Activated T-cell treated with anti-CD3 and anti-CD28 coated beads, Interleukin-2, amount 50 U/mL, for 24 hours (primary cell): Measurements from ENCODE around the gene JARID2.
"Not testable (repeated sequence)": the region's sequence is repeated elsewhere in the genome, so short reads cannot be mapped to it uniquely, and the experiment has no call there.

Experiments used
- DNase-seq: peaks from one replicate; pipeline ENCODE4 v3.0.0-alpha.2; 2020
- H3K27ac Mint-ChIP-seq: 2 replicates; pipeline ENCODE4 v1.8.0; 2020; ENCODE audit warnings: mild to moderate bottlenecking, mixed read lengths
- H3K27me3 Mint-ChIP-seq: 2 replicates; pipeline ENCODE4 v1.8.0; 2020; ENCODE audit warnings: mixed read lengths
- H3K36me3 Mint-ChIP-seq: 2 replicates; pipeline ENCODE4 v1.8.0; 2020; ENCODE audit warnings: low read depth, mixed read lengths
- H3K4me1 Mint-ChIP-seq: 2 replicates; pipeline ENCODE4 v1.8.0; 2020; ENCODE audit warnings: low read depth, mixed read lengths
- H3K4me3 Mint-ChIP-seq: 2 replicates; pipeline ENCODE4 v1.8.0; 2020; ENCODE audit warnings: mild to moderate bottlenecking, moderate library complexity, mixed read lengths
- H3K9me3 Mint-ChIP-seq: 2 replicates; pipeline ENCODE4 v1.8.0; 2020; ENCODE audit warnings: mixed read lengths

JARID2 gene

DNA sequence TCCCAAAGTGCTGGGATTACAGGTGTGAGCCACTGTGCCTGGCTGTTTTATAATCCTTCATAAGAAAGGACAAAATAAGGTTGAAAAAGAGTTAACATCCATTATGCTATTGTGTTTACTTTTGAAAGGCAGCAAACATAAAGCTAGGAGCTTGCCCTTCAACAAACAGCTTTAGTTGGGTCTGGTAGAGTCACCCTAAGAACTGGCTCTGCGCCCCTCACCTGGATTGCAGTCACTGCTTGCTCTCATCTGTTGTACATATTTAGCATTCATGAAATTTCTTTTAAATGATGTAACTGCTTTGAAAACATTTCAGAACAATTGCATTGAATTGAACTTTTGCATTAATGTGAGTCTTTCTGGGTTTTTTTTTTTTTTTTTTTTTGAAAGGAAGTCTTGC lies 38.9 kb downstream of the JARID2 start:
- H3K4me1 Mint-ChIP-seq: peaks cover 64% of the 10 kb centered on the region
- peaks cover 48% of the 10 kb centered on the region for H3K36me3 Mint-ChIP-seq
- H3K4me3 Mint-ChIP-seq: no peak overlapping the region
- no peak overlapping the region for H3K27ac Mint-ChIP-seq
- no peaks in the 10 kb centered on the region for H3K9me3 Mint-ChIP-seq
- no peak for DNase-seq
- no peaks in the 10 kb centered on the region for H3K27me3 Mint-ChIP-seq

DNA sequence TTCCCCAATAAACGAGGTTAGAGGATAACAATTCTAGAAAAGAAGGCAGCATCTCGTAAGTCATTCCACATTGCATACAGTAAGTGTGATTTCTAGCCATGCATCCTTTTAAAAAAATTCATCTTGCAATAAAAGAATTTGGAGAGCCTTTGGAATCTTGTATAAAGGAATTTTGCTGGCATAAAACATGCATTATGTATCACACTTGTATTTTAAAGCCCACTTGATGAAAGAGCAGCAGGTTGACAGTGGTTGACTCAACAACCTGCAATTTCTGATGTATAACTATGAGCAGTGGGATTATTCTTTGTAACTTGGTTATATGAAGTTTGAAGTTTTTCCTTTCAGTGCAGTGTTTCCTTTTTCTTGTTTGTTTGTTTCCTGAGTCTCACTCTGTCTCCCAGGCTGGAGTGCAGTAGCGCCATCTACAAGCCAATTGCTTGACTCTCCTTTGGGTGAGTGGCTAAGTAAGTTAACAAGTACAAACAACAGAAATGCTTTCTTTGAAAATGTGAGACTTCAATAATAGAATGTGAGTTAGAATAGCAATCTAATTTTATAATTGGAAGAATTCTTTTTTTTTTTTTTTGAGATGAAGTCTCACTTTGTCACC lies 39.9 kb downstream of the JARID2 start:
- no peaks in the 10 kb centered on the region for H3K27me3 Mint-ChIP-seq
- no peaks in the 10 kb centered on the region for H3K9me3 Mint-ChIP-seq
- peaks cover 49% of the 10 kb centered on the region for H3K36me3 Mint-ChIP-seq
- no peak overlapping the region for H3K4me3 Mint-ChIP-seq
- DNase-seq: no peak
- H3K27ac Mint-ChIP-seq: no peak overlapping the region
- peaks cover 62% of the 10 kb centered on the region for H3K4me1 Mint-ChIP-seq

DNA sequence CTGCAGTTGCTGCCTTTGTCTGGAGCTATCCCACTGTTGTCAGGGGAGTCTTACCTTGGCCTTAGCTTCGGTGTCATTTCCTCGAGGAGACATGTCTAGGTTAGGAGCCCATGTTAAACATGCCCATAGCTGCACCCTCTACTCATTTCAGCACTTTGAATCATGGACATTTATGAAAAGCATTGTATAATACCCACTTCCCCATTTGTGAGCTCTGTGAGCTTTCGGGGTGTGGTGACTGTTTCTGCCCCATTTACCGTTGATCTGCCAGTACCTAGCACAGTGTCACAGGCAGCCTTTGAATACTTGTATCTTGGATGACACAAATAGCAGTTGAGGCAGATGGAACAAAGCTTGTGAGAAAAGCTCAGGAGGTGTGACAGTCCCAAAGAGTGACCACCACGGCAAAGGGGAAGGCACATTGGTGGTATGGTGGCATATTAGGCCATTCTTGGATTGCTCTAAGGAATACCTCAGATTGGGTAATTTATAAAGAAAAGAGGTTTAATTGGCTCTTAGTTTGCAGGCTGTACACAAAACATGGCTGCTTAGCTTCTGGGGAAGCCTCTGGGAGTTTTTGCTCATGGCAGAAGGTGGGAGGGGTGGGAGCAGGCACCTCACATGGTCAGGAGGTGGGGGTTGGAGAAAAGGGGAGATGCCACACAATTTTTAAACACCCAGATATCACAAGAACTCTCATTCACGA lies 42.0 kb downstream of the JARID2 start:
- peak overlapping the region; percentile 79 for H3K27ac Mint-ChIP-seq
- H3K4me3 Mint-ChIP-seq: no peak overlapping the region
- H3K9me3 Mint-ChIP-seq: no peaks in the 10 kb centered on the region
- peaks cover 64% of the 10 kb centered on the region for H3K4me1 Mint-ChIP-seq
- peaks cover 60% of the 10 kb centered on the region for H3K36me3 Mint-ChIP-seq
- H3K27me3 Mint-ChIP-seq: no peaks in the 10 kb centered on the region
- no peak for DNase-seq

DNA sequence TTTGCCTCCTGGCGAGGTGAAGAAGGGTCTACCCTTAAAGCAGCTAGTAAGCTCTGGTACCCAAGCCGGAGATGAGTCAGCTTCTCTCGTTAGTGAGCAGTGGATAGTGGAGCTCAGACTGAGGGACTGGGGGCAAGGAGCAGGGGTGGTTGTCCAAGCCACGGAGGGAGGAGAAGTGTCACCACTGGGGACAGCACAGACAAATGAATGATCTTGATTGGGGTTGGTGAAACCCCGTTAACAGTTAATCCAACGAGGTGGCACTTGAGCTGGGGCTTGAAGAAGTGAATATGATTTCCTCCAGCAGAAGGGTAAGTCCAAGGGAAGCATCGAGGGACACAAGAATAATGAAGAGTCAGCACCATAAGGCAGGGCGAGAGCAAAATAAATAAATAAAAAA lies 43.0 kb downstream of the JARID2 start:
- DNase-seq: no peak
- Mint-ChIP-seq H3K36me3 (peaks cover 69% of the 10 kb centered on the region), H3K4me3 (no peak overlapping the region), H3K27ac (peak overlapping the region; percentile 79), H3K9me3 (no peaks in the 10 kb centered on the region), H3K27me3 (no peaks in the 10 kb centered on the region), H3K4me1 (peaks cover 73% of the 10 kb centered on the region)

DNA sequence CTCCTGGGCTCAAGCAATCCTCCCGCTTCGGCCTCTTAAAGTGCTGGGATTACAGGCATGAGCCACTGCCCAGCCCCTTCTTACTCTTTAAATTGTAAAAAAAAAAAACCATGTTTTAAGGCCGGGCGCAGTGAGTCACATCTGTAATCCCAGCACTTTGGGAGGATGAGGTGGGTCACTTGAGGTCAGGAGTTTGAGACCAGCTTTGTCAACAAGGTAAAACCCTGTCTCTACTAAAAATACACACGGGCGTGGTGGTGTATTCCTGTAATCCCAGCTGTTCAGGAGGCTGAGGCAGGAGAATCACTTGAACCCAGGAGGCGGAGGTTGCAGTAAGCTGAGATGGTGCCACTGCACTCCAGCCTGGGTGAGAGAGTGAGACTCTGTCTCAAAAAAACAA lies 43.6 kb downstream of the JARID2 start:
- peaks cover 74% of the 10 kb centered on the region for H3K4me1 Mint-ChIP-seq
- H3K9me3 Mint-ChIP-seq, H3K27me3 Mint-ChIP-seq, H3K4me3 Mint-ChIP-seq, DNase-seq: not testable (repeated sequence)
- H3K36me3 Mint-ChIP-seq: peaks cover 71% of the 10 kb centered on the region
- peak overlapping the region; percentile 22 for H3K27ac Mint-ChIP-seq

DNA sequence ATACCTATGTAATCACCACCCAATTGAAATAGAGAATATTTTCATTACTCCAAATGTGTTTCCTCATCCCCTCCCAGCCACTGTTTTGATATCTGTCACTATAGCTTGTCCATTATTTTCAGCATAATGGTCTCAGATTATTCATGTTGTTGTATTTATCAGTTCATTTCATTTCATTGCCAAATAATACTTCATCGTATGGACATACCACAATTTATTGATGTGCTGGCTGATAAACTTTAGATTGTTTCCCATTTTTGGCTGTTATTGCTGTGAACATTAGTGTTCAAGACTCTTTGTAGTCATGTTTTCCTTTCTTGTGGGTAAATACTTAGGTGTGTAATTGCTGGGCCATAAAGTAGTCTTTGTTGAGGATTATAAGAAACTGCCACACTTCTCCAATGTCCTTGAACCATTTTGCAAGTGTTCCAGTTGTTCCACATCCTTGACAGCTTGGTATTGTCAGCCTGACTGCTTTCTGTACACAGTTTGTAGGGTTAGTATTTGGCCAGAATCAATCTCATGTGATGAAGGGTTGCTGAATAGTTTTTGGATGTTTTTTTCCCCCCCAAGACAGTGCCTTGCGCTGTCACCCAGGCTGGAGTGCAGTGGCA lies 44.3 kb downstream of the JARID2 start:
- H3K27me3 Mint-ChIP-seq: no peaks in the 10 kb centered on the region
- peaks cover 72% of the 10 kb centered on the region for H3K36me3 Mint-ChIP-seq
- H3K4me3 Mint-ChIP-seq: no peak overlapping the region
- no peaks in the 10 kb centered on the region for H3K9me3 Mint-ChIP-seq
- H3K27ac Mint-ChIP-seq: peak overlapping the region; percentile 22
- H3K4me1 Mint-ChIP-seq: peaks cover 75% of the 10 kb centered on the region
- no peak for DNase-seq

DNA sequence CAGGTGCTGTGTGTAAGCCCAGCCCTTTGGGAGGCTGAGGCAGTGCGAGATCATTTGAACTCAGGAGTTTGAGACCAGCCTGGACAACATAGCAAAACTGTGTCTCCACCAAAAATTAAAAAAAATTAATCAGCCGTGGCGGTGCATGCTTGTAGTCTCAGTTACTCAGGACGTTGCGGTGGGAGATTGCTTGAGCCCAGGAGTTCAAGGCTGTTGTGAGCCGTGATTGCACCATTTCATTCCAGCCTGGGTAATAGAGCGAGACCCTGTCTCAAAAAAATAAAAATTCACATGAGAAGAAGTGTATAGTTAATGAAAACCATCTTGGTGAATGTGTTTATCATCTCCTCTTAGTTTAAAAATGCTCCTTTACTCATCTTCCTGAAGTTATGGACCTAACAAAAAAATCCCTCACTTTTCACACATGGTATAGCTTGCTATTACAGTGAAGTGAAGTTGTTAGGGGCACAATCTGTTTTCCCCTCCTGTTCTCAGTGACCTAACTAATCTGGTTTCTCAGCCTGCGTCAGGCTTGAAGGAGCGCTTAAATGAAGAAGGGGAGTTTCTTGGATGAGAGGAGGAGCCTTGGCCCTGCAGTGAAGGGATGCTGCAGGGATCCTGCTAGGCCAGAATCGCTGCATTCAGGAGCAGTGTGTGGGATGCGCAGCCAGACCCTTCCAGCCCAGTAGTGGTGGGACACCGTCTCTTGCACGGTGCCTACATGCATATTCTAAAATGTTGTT lies 45.3 kb downstream of the JARID2 start:
- Mint-ChIP-seq H3K27ac (peak overlapping the region; percentile 50), H3K27me3 (no peaks in the 10 kb centered on the region), H3K36me3 (peaks cover 70% of the 10 kb centered on the region), H3K4me3 (no peak overlapping the region), H3K9me3 (no peaks in the 10 kb centered on the region), H3K4me1 (peaks cover 77% of the 10 kb centered on the region)
- DNase-seq: no peak

DNA sequence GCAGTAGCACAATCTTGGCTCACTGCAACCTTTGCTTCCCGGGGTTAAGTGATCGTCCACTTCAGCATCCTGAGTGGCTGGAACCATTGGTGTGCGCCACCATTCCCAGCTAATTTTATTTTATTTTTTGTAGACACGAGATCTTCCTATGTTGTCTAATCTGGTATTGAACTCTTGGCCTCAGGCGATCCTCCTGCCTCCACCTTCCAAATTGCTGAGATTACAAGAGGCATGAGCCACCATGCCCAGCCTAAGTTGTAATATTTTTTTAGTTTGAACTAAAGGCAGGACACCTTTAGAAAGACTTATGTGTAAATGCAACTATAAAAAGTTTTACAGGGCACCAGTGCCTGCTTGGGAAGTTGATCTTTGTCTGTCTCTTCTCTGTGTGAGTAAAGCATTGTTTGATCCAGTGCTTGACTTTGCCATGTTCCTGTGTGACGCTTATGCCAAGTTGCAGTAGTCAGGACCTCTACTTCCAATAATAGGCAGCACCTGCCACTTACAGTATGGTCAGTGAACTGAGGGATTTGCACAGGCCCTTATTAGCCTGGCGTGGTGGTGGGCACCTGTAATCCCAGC lies 46.9 kb downstream of the JARID2 start:
- no peak for DNase-seq
- H3K27me3 Mint-ChIP-seq: no peaks in the 10 kb centered on the region
- peaks cover 66% of the 10 kb centered on the region for H3K36me3 Mint-ChIP-seq
- H3K9me3 Mint-ChIP-seq: no peaks in the 10 kb centered on the region
- H3K4me3 Mint-ChIP-seq: no peak overlapping the region
- H3K27ac Mint-ChIP-seq: no peak overlapping the region
- peaks cover 86% of the 10 kb centered on the region for H3K4me1 Mint-ChIP-seq

DNA sequence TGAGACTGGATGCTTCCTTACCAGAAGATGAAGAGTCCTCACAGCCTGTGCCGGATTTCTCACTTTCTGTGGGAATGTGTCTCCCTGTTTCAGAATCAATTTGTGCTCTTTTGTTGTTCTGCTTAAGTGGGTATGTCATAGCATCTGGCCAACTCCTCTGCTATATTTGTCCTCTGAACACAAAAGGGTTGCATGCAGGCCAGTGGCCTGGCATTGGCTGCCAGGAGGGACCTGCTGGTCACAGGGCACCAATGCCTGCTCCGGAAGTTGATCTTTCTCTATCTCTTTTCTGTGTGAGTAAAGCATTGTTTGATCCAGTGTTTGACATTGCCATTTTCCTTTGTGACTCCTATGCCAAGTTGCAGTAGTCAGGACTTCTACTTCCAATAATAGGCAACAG lies 47.8 kb downstream of the JARID2 start:
- Mint-ChIP-seq H3K27ac (peak overlapping the region; percentile 34), H3K27me3 (no peaks in the 10 kb centered on the region), H3K4me1 (peaks cover 84% of the 10 kb centered on the region), H3K36me3 (peaks cover 62% of the 10 kb centered on the region), H3K4me3 (no peak overlapping the region), H3K9me3 (no peaks in the 10 kb centered on the region)
- no peak for DNase-seq

DNA sequence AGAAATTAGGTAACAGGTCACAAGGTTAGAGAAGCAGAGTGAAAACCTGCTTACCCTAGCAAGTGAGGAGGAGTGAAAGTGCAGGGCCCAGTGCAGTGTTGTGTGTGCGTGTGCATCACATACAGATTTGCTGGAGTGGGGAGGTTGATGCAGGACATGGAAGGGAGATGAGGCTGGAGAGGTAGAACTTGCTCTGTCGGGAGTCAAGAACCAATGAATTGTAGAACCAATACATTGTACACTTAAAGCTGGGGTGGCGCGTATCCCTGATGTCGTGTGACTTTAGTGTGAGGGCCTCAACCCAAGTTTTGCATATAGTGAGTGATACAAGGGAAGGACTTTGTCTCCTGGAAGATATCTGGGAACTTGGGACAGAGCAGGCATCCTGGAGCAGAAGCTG lies 48.6 kb downstream of the JARID2 start:
- no peak for DNase-seq
- Mint-ChIP-seq H3K9me3 (no peaks in the 10 kb centered on the region), H3K36me3 (peaks cover 59% of the 10 kb centered on the region), H3K27ac (peak overlapping the region; percentile 1), H3K4me1 (peaks cover 88% of the 10 kb centered on the region), H3K4me3 (no peak overlapping the region), H3K27me3 (no peaks in the 10 kb centered on the region)

DNA sequence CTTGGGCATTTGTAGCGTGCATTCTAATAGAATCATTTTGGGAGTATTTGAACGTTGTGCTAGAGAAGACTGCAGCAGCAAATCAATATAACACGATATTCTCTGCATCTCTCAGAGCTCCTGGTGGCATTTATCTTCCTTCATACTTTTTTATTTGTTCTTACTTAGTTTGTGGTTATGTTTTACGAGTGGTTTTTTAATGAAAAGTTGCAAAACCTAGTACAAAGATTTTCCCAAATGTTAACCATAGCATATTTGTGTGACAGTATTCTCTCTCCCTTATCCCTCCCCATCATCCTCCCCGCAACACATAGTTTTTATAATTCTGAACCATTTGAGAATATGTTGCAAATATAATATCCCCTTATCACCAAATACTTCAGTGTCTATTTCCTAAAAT lies 50.4 kb downstream of the JARID2 start:
- no peak for DNase-seq
- Mint-ChIP-seq H3K27me3 (no peaks in the 10 kb centered on the region), H3K27ac (peak overlapping the region; percentile 89), H3K4me3 (peak overlapping the region; percentile 29), H3K4me1 (peaks cover 91% of the 10 kb centered on the region), H3K9me3 (no peaks in the 10 kb centered on the region), H3K36me3 (peaks cover 51% of the 10 kb centered on the region)

DNA sequence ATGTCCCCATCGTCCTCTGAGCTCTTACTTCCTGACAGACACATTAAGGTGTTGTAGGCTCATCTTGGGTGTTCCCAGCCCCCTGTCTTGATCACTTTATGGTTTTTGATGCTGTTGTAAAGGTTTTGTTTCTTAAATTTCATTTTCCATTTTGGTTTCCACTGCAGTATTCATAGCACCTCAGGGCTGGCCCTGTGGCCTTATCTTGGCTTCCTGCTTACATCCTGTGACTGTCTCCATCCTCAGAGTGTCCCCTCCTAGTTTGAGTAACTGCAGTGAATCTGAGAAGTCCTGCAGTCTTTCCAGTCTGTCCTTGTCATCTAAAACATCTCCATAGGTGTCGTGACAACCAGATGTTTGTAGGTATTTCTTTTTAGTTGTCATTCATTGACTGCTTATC lies 50.9 kb downstream of the JARID2 start:
- peak overlapping the region; percentile 89 for H3K27ac Mint-ChIP-seq
- H3K9me3 Mint-ChIP-seq: no peaks in the 10 kb centered on the region
- peaks cover 91% of the 10 kb centered on the region for H3K4me1 Mint-ChIP-seq
- H3K4me3 Mint-ChIP-seq: peak overlapping the region; percentile 29
- H3K27me3 Mint-ChIP-seq: no peaks in the 10 kb centered on the region
- no peak for DNase-seq
- H3K36me3 Mint-ChIP-seq: peaks cover 51% of the 10 kb centered on the region

DNA sequence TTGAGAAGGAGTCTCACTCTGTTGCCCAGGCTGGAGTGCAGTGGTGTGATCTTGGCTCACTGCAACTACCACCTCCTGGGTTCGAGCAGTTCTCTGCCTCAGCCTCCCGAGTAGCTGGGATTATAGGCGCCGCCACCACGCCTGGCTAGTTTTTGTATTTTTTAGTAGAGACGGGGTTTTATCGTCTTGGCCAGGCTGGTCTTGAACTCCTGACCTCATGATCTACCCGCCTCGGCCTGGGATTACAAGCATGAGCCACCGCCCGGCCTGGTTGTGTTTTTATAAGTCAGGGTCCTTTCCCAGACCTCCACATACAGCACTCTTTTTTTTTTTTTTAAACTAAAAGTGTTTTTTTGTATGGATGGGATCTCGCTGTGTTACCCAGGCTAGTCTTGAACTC lies 51.3 kb downstream of the JARID2 start:
- H3K4me3 Mint-ChIP-seq, DNase-seq, H3K9me3 Mint-ChIP-seq, H3K27me3 Mint-ChIP-seq: not testable (repeated sequence)
- Mint-ChIP-seq H3K4me1 (peaks cover 91% of the 10 kb centered on the region), H3K27ac (peak overlapping the region; percentile 82), H3K36me3 (peaks cover 52% of the 10 kb centered on the region)

DNA sequence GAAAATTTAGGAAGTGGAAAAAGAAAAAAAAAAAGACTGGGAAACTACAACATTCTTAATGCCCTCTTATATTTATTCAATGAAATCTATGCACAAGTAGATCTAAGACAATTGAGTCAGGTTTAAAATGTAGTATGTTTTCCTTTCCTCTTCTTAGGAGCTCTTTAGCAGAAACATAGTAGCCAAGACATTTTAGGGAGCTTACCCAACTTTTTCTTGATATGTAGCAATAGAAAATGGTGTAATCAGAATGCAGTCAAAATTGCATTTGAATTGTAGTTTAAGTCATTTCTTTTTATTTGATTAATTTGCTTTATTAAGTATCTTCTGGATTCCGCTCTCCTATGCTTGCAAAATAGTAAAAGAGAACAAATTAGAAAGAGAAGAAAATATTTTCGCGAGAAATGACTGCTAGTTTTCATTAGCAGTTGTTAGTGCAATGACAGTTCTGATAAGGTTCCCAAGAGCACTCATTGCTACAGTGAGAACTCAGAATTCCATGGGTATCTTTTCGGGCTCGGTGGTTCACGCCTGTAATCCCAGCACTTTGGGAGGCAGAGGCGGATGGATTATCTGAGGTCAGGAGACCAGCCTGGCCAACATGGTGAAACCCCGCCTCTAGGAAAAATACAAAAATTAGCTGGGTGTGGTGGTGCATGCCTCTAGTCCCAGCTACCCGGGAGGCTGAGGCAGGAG lies 52.2 kb downstream of the JARID2 start:
- DNase-seq: no peak
- Mint-ChIP-seq H3K36me3 (peaks cover 49% of the 10 kb centered on the region), H3K4me1 (peaks cover 89% of the 10 kb centered on the region), H3K4me3 (no peak overlapping the region), H3K9me3 (no peaks in the 10 kb centered on the region), H3K27me3 (no peaks in the 10 kb centered on the region), H3K27ac (peak overlapping the region; percentile 59)
